Stimulated activated CD8-positive, alpha-beta memory T cell treated with anti-CD3 and anti-CD28 coated beads, Interleukin-15, amount 100 ng/mL, for 1 hour (primary cell): ENCODE results near the gene EPX.

Source experiments
- DNase-seq: peaks from one replicate; pipeline ENCODE4 v3.0.0-alpha.2; 2020; ENCODE audit warnings: low read depth

EPX gene

DNA sequence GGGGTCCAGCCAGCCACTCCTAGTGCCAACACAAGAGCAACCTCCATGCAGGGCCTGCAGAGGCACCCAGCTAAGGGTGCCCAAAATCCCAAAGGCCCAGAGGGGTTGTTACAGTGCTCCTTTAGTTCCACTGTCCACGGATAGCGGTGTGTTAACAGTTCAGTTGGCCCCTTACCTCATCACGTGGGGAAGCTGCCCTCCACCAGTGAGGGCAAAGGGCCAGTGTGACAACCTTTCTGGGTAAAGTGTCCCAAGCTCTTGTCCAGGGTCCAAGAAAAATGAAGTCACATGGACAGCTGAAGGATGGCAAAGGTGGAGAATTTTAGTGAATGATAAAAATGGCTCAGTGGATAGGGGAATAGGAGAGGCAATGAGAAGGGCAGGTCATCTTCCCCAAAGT, 35.2 kb downstream of the EPX start:
- no peak for DNase-seq

GRCh38 chr17:58228679-58229078, 36.2 kb downstream of the EPX start:
- DNase-seq: no peak

DNA sequence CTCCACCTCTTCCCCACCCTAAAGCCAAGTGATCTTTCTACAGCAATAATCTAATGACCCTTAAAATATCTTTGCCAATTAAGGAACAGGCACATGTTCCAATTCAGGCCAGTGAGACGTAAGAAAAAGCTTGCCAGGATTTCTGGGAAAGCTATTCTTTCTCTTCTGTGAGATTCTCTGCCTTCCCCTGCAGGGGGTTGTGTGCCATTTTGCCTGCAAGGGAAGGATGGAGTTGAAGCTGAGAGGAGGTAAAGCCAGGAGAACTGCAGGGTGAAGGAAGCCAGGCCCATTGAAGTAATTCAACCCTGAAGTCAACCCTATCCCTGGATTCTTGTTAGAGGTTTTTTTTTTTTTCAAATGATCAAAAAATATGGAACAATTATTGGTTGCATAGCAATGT, 36.9 kb downstream of the EPX start:
- DNase-seq: no peak

- no peak for DNase-seq
These were observed 37.4 kb downstream of the EPX start for GRCh38 chr17:58229881-58230280.

GRCh38 chr17:58231641-58232040, 39.1 kb downstream of the EPX start:
- no peak for DNase-seq

DNA sequence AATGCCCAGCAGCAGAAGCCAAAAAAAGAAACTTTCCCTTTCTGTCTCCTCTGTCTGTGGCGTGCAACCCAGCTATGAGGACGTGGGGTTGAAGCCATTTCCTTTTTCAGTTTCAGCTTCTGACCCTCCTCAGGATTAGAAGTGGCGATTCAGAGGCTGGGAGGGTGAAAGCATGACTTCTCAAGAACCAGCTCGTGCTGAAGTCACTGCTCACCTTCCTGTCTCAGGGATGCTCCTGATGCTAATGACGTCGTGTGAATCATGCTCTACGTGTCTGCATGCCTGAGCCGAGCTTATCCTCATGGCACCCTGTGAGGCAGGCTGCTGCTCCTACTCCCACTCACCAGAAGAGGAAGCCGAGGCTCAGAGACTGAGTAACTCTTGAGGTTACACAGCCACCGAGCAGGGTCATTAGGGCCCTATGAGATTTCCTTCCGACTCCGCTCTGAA, 40.2 kb downstream of the EPX start:
- DNase-seq: no peak

GRCh38 chr17:58233543-58233942, 41.0 kb downstream of the EPX start:
- no peak for DNase-seq

DNA sequence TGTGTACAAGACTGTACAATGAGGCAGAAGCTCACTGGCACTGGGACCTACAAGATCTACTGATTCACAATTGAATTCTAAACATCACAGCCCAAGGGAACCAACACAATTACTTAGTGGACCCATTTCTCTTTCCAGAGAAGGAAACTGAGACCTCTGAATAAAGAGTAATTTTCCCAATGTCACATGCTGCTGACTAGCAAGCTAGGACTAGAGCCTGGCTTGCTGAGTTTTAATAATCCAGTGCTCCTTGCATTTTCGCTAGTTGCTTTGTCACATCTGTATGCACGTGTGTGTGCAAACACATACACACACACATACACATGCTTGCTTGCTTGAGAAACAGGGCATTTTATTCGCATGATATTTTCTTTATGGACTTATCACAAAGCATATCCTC, 42.0 kb downstream of the EPX start:
- no peak for DNase-seq

DNA sequence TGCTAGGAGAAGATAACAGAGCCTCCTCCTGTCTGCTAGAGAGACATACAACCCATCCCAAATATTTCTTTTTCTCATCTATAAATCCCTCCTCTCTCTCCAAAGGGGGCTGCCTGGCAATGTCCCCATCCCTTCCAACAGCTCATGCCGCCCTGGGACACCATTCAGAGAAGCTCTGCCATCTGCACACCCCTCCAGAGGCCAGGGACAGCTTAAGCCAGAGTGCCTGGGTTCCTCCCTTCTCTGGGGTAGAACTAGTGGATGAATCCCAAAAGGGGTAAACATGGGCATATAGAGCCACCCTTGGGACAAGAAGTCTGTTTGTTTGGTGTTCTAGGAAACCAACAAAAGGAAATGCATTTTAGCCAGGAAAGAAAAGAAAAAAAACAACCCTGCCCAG, 43.3 kb downstream of the EPX start:
- DNase-seq: no peak

- no peak for DNase-seq
These were observed 43.9 kb downstream of the EPX start for GRCh38 chr17:58236394-58236793.

DNA sequence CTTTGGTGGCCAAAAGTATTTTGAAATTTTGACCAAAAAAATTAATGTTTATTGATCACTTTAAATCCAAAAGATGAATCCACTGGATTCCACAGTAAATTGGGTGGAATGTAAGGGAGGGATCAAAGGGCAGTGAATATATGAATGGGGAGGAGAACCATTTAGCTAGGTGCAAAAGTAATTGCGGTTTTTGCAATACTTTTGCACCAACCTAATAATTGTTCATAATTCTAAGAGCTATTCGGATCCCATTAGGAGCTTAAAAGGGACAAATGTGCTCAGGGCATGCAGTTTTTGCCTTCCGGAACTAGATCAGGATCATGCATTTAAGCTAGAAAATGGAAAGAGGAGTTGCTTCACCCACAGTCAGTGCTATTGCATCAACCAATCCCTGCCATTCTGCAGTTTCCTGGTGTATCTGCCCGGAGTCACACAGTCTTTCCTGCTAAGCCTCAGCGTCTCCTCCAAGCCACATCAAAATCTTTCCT, 45.7 kb downstream of the EPX start, which contains the start of gene LPO:
TSS of gene LPO (plus strand) at position 438 of the 488 bp plus-strand sequence. CDS start 4,396 bp downstream, outside the sequence.
- DNase-seq: no peak

- no peak for DNase-seq
These were observed 47.5 kb downstream of the EPX start for GRCh38 chr17:58239987-58240386.

GRCh38 chr17:58242171-58242784, 49.8 kb downstream of the EPX start:
- no peak for DNase-seq

- DNase-seq: no peak
These were observed 52.4 kb downstream of the EPX start for GRCh38 chr17:58244963-58245362.

DNA sequence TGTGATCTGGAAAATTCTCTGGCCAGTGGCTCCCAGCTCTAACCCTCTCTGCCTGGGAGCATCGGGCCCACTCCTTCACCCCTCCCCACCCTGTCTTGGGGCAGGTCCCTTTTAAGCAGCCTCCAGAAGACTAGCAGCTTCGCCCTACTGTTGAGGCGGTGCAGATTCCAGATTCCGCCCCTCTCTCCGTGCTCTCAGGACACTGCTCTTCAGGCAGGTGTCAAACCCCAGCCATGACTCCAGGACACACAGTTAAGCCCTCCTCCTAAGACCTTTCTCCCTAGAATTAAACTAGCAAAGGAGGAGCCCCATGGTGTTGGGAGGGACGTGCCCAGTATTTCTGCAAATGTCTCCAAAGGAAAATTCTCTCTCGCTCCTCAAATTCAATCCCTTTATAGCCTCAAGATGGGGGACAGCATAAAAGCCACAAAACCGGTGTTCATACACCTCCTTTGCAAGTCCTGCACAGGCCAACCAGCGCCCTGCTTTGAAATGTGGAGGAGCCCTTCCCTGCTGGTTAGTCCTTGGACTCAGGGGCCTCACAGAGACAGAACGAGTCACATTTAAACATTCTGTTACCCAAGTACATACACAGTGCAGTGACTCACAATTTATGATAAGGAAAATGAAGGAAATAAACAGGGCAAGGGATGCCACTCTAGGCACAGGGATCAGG, 53.0 kb downstream of the EPX start:
- DNase-seq: no peak

GRCh38 chr17:58246104-58246740, 53.7 kb downstream of the EPX start:
- DNase-seq: no peak

DNA sequence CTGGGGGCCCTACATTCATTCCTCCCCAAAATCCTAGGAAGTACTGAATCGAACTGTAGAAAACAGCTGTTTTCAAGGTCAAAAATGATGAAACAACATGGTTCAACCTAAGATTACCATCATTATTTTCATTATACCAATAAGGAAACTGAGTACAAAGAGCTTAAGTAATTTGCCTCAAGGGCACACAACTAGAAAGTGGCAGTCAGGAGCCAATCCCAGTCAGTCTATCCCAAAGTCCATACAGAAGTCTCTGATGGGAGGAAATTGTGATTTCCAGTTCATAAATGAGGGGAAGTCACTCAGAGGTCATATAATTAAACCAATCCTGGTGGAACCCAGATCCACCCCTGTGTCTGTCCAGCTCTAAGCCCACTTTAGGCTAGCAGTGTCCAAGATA, 54.3 kb downstream of the EPX start:
- no peak for DNase-seq

DNA sequence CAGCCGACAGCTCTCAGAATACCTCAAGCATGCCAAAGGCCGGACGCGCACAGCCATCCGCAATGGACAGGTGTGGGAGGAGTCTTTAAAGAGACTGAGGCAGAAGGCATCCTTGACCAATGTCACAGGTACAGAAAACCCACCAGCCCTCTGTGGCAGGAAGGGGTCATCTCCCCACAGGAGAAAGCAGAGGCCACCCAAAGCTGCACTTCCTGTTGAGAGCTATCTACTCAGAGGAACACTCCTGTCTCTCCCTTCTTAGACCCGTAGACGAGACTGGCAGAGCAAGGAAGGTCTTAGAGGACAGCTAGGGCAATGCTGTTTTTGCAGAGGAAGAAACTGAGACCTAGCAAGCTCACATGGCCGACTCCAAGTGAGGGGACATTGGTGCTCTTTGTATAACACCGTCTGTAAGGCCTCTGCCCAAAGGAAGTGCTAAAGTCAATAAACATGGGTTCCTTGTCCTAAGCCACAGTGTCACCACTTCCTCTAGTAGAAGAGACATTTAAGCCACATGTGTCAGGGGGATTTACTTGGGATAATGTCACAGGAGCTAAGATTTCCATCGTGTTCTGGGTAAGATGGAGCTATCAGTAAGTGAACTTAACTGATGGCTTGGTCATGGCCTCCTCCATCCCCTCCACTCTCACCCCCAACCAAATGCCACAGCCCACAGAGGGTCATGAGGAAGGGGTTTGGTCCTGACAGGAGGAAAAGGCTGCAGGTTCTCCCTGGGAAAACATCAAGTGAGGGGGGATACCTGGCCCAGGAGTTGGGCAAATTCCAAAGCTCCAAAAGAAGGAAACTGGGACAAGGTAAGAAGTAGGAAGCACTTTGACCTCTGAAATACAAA, 55.2 kb downstream of the EPX start:
- DNase-seq: no peak

- DNase-seq: no peak
These were observed 56.4 kb downstream of the EPX start for GRCh38 chr17:58248955-58249269.

DNA sequence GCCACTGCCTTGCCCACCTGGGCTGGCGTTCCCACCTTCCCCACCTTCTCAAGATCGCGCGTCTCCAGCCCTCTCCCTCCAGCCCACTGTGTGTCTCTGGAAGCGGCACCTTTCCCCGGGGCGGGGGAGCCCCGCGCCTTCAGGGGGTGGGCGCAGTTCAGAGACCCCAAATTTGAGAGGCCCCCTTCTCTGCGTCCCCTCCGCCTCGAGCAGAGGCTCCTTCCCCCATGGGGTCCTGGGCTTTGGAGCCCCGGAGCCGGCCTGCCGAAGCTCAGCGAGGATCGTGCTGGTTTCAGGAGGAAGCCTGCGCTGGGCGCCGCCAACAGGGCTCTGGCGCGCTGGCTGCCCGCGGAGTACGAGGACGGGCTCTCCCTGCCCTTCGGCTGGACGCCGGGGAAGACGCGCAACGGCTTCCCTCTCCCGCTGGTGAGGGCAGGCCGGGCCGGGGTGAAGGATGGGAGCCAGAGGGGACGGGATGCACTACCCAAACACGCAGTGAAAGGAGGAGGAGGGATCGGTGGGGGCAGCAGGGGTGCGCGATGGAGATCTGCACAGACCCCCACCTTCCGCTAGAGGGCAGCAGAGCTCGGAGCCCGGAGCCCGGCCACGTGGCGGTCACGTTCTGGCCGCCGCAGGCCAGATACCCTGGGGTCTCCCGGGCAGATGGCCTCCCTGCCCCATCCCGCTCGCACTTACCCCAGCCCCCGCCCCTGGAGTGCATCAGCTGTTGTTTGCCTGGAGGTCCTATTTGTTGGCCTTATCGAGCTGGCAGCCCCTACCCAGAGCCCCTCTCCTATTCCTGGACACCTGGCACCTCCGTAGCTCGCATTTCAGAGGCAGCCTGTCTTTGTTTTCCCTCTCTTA, 57.0 kb downstream of the EPX start:
- peak; percentile 55 for DNase-seq

DNA sequence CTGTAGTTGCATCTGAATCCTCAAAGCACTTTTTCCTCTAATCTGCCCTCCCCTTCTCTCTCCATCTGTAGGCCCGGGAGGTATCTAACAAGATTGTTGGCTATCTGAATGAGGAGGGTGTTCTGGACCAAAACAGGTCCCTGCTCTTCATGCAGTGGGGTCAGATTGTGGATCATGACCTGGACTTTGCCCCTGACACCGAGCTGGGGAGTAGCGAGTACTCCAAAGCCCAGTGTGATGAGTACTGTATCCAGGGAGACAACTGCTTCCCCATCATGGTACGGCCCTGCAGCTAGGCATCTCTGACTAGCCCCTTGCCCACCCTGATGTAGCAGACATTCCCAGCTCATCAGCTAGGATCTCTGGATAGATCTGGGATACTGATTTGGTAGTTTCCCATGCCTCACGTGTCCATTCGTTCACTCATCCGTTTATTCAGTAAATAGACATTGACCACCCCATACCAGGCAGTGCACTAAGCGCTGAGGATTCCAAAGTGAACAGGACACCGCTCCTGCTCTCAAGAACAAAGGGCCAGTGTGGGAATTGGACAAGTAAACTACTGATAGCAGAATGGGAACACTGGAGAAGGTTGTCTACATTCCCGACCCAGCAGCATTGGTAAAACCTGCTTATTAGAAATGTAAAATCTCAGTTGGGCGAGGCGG, 58.0 kb downstream of the EPX start:
- DNase-seq: no peak
